SK-N-SH (cell line): Measurements from ENCODE around the gene FOCAD. TPM values are rescaled to one million over a fixed set of nuclear protein-coding genes. Genes with fewer than 3 reads are reported as not detected.
A peak's percentile ranks its signal among the peaks of the same experiment; 100 is the strongest.
"Not testable (repeated sequence)": the region's sequence is repeated elsewhere in the genome, so short reads cannot be mapped to it uniquely, and the experiment has no call there.

Source experiments
- CTCF ChIA-PET: fragments of 300-600, 350-600 bp; formaldehyde crosslinking; extraction: SDS; loops from one replicate; lab custom pipeline; 2021; lab: Yijun Ruan, JAX
- POLR2A ChIA-PET: fragments of 350-600 bp; sonication (Branson Sonifier 250); formaldehyde crosslinking; extraction: SDS; loops from one replicate; lab custom pipeline; 2020; ENCODE audit warnings: antibody characterized with exemption, inconsistent platforms; lab: Yijun Ruan, JAX
- DNase-seq: peaks from one replicate; pipeline ENCODE4 v3.0.0; 2012
- H2AFZ ChIP-seq: fragments of 200-600 bp; sonication (generic); 2 replicates; pipeline ENCODE4 v1.8.1; 2016; ENCODE audit warnings: antibody characterized with exemption, mild to moderate bottlenecking, low read depth
- H3F3A ChIP-seq: fragments of 200-600 bp; sonication (generic); replicated peaks from 2 replicates; pipeline ENCODE3; 2016; ENCODE audit warnings: antibody characterized with exemption, mild to moderate bottlenecking; ENCODE audit not compliant: insufficient read depth
- H3K27ac ChIP-seq, 2 experiments: fragments of 200-500 bp in 1 of 2; fragments of 200-600 bp in 1 of 2; sonication (Bioruptor generic) in 1 of 2; sonication (generic), shearing (Covaris generic) in 1 of 2; 2 replicates each; pipeline versions ENCODE4 v1.5.1 to v1.6.1; 2014 to 2016; ENCODE audit warnings: low read depth in 2 of 2, inconsistent platforms in 1 of 2, low read length in 1 of 2, mild to moderate bottlenecking in 1 of 2, mixed read lengths in 1 of 2
- H3K27me3 ChIP-seq: fragments of 200-600 bp; sonication (generic), shearing (Covaris generic); 2 replicates; pipeline ENCODE4 v1.6.1; 2016; ENCODE audit warnings: mixed run types; ENCODE audit not compliant: insufficient read depth
- H3K36me3 ChIP-seq, 2 experiments: fragments of 200-500 bp in 1 of 2; fragments of 200-600 bp in 1 of 2; sonication (Bioruptor generic) in 1 of 2; sonication (generic) in 1 of 2; replicated peaks in 1 of 2; 2 replicates each; pipeline versions ENCODE3 to v1.5.1; 2014 to 2016; ENCODE audit warnings: low read length in 1 of 2, mild to moderate bottlenecking in 1 of 2; ENCODE audit not compliant: insufficient read depth in 2 of 2, control insufficient read depth in 1 of 2
- H3K4me1 ChIP-seq, 2 experiments: fragments of 200-500 bp in 1 of 2; fragments of 200-600 bp in 1 of 2; sonication (Bioruptor generic) in 1 of 2; sonication (generic), shearing (Covaris generic) in 1 of 2; 2 replicates each; pipeline versions ENCODE4 v1.5.1 to v1.6.1; 2014 to 2016; ENCODE audit warnings: low read depth in 1 of 2, low read length in 1 of 2, mixed run types in 1 of 2; ENCODE audit not compliant: insufficient read depth in 2 of 2, control insufficient read depth in 1 of 2
- H3K4me2 ChIP-seq: fragments of 200-600 bp; sonication (generic), shearing (Covaris generic); 2 replicates; pipeline ENCODE4 v1.6.1; 2017; ENCODE audit warnings: mixed run types
- H3K4me3 ChIP-seq, 2 experiments: fragments of 200-500 bp in 1 of 2; fragments of 200-600 bp in 1 of 2; sonication (Bioruptor generic) in 1 of 2; sonication (generic), shearing (Covaris generic) in 1 of 2; 2 replicates each; pipeline versions ENCODE4 v1.5.1 to v1.8.1; 2014 to 2016; ENCODE audit warnings: low read depth in 2 of 2, inconsistent platforms in 1 of 2, low read length in 1 of 2, mild to moderate bottlenecking in 1 of 2, mixed read lengths in 1 of 2, moderate library complexity in 1 of 2
- H3K79me2 ChIP-seq: fragments of 200-600 bp; sonication (generic); 2 replicates; pipeline ENCODE4 v1.8.1; 2017; ENCODE audit warnings: mild to moderate bottlenecking; ENCODE audit not compliant: insufficient read depth
- H3K9ac ChIP-seq: fragments of 200-600 bp; sonication (generic); 2 replicates; pipeline ENCODE4 v1.6.1; 2017; ENCODE audit warnings: mixed run types
- H3K9me2 ChIP-seq: fragments of 200-600 bp; sonication (generic); 2 replicates; pipeline ENCODE4 v1.6.1; 2017; ENCODE audit warnings: mixed run types
- H3K9me3 ChIP-seq: fragments of 200-600 bp; sonication (generic); 2 replicates; pipeline ENCODE4 v1.6.1; 2017; ENCODE audit warnings: mixed run types, mild to moderate bottlenecking, moderate library complexity
- H4K20me1 ChIP-seq: fragments of 200-600 bp; sonication (generic); 2 replicates; pipeline ENCODE4 v1.6.1; 2017; ENCODE audit warnings: mild to moderate bottlenecking, mixed run types; ENCODE audit not compliant: insufficient read depth
- ELF1 ChIP-seq: IDR thresholded peaks from 2 replicates; pipeline ENCODE4 v1.4.0; 2012
- FOXJ3 ChIP-seq: sonication (generic); formaldehyde crosslinking; IDR thresholded peaks from 2 replicates; pipeline ENCODE4 v1.5.1; 2020; ENCODE audit warnings: mild to moderate bottlenecking, missing genetic modification reagents
- GABPA ChIP-seq: IDR thresholded peaks from 2 replicates; pipeline ENCODE4 v1.4.0; 2012; ENCODE audit warnings: low read depth, mild to moderate bottlenecking
- MXI1 ChIP-seq: IDR thresholded peaks from 2 replicates; pipeline ENCODE4 v1.6.1; 2012; ENCODE audit warnings: mild to moderate bottlenecking, low read depth, low read length, improper control_type of control experiment
- SIN3A ChIP-seq: IDR thresholded peaks from 2 replicates; pipeline ENCODE4 v1.6.1; 2012; ENCODE audit warnings: low read depth, mild to moderate bottlenecking, low read length, moderate library complexity, borderline replicate concordance
- TAF1 ChIP-seq: IDR thresholded peaks from 2 replicates; pipeline ENCODE4 v1.6.1; 2012; ENCODE audit warnings: low read depth, mild to moderate bottlenecking, low read length, moderate library complexity, borderline replicate concordance
- YY1 ChIP-seq: IDR thresholded peaks from 2 replicates; pipeline ENCODE4 v1.4.0; 2012; ENCODE audit warnings: low read depth, mild to moderate bottlenecking
- WGBS: methylation state at CpG from one replicate; pipeline ENCODE4 v1.1.6; 2017; ENCODE audit warnings: low lambda C conversion rate; 5-methylcytosine and 5-hydroxymethylcytosine counted together
- polyA plus RNA-seq, 3 experiments: library from polyadenylated mRNA; depleted of rRNA; stranded (reverse); fragments of >200 nt; gene quantifications; 2 replicates each; pipeline ENCODE4 v1.2.3, GENCODE V29; 2012
- TF ChIP-seq, protein P1 (sequence below): IDR thresholded peaks from 2 replicates; pipeline ENCODE4 v1.4.0; 2012; ENCODE audit warnings: low read depth, borderline replicate concordance
- TF ChIP-seq, protein P2 (sequence below): fragments of 150-350 bp; IDR thresholded peaks from 2 replicates; pipeline ENCODE4 v1.6.1; 2016; ENCODE audit warnings: mild to moderate bottlenecking, low read depth, low read length
- TF ChIP-seq, protein P3 (sequence below): fragments of 150-350 bp; IDR thresholded peaks from 2 replicates; pipeline ENCODE4 v1.6.1; 2017; ENCODE audit warnings: antibody characterized with exemption, low read length, low read depth, borderline replicate concordance
- TF ChIP-seq, protein P4 (sequence below): IDR thresholded peaks from 2 replicates; pipeline ENCODE4 v1.4.0; 2012; ENCODE audit warnings: low read depth

FOCAD gene
- polyA plus RNA-seq, 1 of the 3 experiments (the other 2 are of a cell fraction), result 15.8 TPM

DNA sequence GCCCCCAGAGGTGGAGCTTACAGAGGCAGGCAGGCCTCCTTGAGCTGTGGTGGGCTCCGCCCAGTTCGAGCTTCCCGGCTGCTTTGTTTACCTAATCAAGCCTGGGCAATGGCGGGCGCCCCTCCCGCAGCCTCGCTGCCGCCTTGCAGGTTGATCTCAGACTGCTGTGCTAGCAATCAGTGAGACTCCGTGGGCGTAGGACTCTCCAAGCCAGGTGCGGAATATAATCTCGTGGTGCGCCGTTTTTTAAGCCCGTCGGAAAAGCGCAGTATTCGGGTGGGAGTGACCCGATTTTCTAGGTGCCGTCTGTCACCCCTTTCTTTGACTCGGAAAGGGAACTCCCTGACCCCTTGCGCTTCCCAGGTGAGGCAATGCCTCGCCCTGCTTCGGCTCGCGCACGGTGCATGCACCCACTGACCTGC, 25.8 kb upstream of the FOCAD start:
- POLR2A ChIA-PET, H3K27me3 ChIP-seq, H4K20me1 ChIP-seq, H3K9me3 ChIP-seq, H3F3A ChIP-seq, H3K36me3 ChIP-seq, H3K9me2 ChIP-seq, DNase-seq, H3K79me2 ChIP-seq, H3K4me1 ChIP-seq: not testable (repeated sequence)
- Histone ChIP-seq H3K27ac (peak overlapping the region in 1 of 2 experiments; percentile 35; a peak in 1 of 4 replicates), H2AFZ (peak overlapping the region; percentile 87; the same call in 1 of the 2 replicates), H3K9ac (peak overlapping the region; percentile 59; the same call in 1 of the 2 replicates), H3K4me2 (peak overlapping the region; percentile 76; the same call in 1 of the 2 replicates), H3K4me3 (peak overlapping the region; percentile 35 to 66)
- 47% methylated on average over 19 of the region's 27 CpGs for WGBS
- CTCF ChIA-PET, result interaction anchor here (1.0 kb wide), 1 partner anchor 283 kb away, joined by 3 read pairs; no protein-coding TSS in a partner anchor

DNA sequence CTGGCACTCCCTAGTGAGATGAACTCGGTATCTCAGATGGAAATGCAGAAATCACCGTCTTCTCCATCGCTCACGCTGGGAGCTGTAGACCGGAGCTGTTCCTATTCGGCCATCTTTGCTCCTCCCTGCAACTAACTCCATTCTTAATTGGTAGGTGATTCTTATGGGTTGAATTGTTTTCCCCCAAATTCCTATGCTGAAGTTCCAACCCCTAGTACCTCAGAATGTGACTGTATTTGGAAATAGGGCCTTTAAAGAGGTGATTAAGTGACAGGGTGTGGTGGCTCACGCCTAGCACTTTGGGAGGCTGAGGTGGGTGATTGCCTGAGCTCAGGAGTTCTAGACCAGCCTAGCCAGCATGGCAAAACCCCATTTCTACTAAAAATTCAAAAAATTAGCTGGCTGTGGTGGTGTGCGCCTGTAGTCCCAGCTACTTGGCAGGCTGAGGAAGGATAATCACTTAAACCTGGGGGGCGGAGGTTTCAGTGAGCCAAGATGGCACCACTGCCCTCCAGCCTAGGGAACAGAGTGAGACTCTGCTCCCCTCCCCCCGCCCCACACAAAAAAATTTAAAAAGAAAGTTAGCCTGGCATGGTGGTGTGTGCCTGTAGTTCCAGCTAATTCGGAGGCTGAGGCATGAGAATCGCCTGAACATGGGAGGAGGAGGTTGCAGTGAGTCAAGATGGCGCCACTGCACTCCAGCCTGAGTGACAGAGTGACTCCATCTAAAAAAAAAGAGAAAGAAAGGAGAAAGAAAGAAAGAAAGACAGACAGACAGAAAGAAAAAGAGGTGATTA, 25.2 kb upstream of the FOCAD start:
- no peaks in the 10 kb centered on the region for H3K9me3 ChIP-seq
- peak overlapping the region; percentile 87 for H2AFZ ChIP-seq
- H4K20me1 ChIP-seq, result no peaks in the 10 kb centered on the region
- H3K4me2 ChIP-seq, result peak overlapping the region; percentile 76
- TF ChIP-seq, protein P1, sequence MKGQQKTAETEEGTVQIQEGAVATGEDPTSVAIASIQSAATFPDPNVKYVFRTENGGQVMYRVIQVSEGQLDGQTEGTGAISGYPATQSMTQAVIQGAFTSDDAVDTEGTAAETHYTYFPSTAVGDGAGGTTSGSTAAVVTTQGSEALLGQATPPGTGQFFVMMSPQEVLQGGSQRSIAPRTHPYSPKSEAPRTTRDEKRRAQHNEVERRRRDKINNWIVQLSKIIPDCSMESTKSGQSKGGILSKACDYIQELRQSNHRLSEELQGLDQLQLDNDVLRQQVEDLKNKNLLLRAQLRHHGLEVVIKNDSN, result no peak
- TF ChIP-seq TAF1 (peak; percentile 27; the same call in 1 of the 2 replicates), ELF1 (no peak), GABPA (no peak), MXI1 (no peak), YY1 (peak; percentile 44; the same call in 1 of the 2 replicates), FOXJ3 (CRISPR knock-in tag) (no peak), SIN3A (no peak)
- TF ChIP-seq, protein P2, sequence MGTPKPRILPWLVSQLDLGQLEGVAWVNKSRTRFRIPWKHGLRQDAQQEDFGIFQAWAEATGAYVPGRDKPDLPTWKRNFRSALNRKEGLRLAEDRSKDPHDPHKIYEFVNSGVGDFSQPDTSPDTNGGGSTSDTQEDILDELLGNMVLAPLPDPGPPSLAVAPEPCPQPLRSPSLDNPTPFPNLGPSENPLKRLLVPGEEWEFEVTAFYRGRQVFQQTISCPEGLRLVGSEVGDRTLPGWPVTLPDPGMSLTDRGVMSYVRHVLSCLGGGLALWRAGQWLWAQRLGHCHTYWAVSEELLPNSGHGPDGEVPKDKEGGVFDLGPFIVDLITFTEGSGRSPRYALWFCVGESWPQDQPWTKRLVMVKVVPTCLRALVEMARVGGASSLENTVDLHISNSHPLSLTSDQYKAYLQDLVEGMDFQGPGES, result no peak
- TF ChIP-seq, protein P3, sequence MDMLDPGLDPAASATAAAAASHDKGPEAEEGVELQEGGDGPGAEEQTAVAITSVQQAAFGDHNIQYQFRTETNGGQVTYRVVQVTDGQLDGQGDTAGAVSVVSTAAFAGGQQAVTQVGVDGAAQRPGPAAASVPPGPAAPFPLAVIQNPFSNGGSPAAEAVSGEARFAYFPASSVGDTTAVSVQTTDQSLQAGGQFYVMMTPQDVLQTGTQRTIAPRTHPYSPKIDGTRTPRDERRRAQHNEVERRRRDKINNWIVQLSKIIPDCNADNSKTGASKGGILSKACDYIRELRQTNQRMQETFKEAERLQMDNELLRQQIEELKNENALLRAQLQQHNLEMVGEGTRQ, result no peak
- TF ChIP-seq, protein P4, sequence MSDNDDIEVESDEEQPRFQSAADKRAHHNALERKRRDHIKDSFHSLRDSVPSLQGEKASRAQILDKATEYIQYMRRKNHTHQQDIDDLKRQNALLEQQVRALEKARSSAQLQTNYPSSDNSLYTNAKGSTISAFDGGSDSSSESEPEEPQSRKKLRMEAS, result no peak
- TF ChIP-seq, all 33 proteins: peak for 2
- peaks cover 5% of the 10 kb centered on the region; the same call in 1 of the 2 replicates for H3K79me2 ChIP-seq
- CTCF ChIA-PET, result interaction anchor here (1.0 to 1.2 kb wide), 2 partner anchors 12 to 282 kb away, joined by 3 read pairs; no protein-coding TSS in a partner anchor
- no peak for DNase-seq
- no peaks in the 10 kb centered on the region for H3K27me3 ChIP-seq
- peak overlapping the region in 1 of 2 experiments; percentile 35; a peak in 1 of 4 replicates for H3K27ac ChIP-seq
- H3K9me2 ChIP-seq, result no peaks in the 10 kb centered on the region
- no peaks in the 10 kb centered on the region for H3K36me3 ChIP-seq
- peak overlapping the region; percentile 35 to 66 for H3K4me3 ChIP-seq
- peak overlapping the region; percentile 59; the same call in 1 of the 2 replicates for H3K9ac ChIP-seq
- 64% methylated on average over 13 of the region's 13 CpGs for WGBS
- POLR2A ChIA-PET, result interaction anchor here (0.6 kb wide), 1 partner anchor 138 kb away, joined by 3 read pairs; no protein-coding TSS in a partner anchor
- no peaks in the 10 kb centered on the region for H3F3A ChIP-seq
- no peaks in the 10 kb centered on the region; a peak in 1 of 4 replicates for H3K4me1 ChIP-seq
